Activated CD4-positive, alpha-beta T cell treated with anti-CD3 and anti-CD28 coated beads for 48 hours (primary cell): ENCODE data around the gene KRTAP20-4.

Experiments
- DNase-seq: peaks from one replicate; pipeline ENCODE4 v3.0.0-alpha.2; 2020

The KRTAP20-4 gene

DNA sequence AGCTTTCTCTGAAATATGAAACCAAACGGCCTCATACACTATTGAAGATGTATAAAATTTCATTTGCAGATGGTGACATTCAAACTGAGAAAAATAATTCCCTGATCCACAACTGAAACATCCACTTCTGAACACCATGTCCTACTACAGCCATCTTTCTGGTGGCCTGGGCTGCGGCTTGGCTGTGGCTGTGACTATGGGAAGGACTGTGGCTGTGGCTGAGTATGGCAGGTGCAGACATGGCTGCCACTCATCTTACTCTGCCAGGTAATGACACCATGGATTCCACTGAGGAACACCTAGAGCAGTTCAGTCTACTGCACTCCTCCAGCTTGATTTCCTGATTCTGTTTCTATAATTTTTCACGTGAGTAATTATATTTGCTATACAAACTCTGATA, at the start of gene KRTAP20-4:
Gene KRTAP20-4 (plus strand): TSS at position 106 of the 400 bp plus-strand sequence.
- DNase-seq, result no peak

- DNase-seq, result no peak
Observed at GRCh38 chr21:30577766-30578165, 42.7 kb upstream of the KRTAP20-4 start.

- no peak for DNase-seq
Observed at GRCh38 chr21:30579346-30579745, 41.1 kb upstream of the KRTAP20-4 start.

GRCh38 chr21:30580132-30580531, 40.3 kb upstream of the KRTAP20-4 start:
- DNase-seq, result no peak

- DNase-seq, result no peak
Observed at GRCh38 chr21:30582870-30583269, 37.6 kb upstream of the KRTAP20-4 start.

- no peak for DNase-seq
Observed at GRCh38 chr21:30590297-30590696, 30.1 kb upstream of the KRTAP20-4 start, which contains the start of gene KRTAP22-2. Gene KRTAP22-2 (minus strand): TSS chr21:30590397.

DNA sequence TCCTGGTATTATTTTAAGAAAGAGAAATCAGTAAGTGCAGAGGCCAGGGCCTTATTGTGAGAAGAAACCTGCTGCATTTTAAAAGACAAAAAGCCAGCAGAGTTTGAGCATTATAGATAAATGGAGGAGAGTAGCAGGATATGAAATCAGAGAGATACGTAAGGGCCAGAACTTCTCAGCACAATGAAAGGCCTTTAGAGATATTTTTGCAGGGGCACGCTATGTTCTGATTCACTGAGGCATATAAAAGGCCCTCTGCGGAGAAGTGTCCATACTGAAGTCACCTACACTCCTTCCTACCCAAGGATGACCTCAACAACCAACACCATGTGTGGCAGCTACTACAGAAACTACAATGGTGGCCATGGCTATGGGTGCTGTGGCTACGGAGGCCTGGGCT, 28.3 kb upstream of the KRTAP20-4 start, which contains the start of gene KRTAP6-3:
Gene KRTAP6-3 (plus strand): TSS at position 301 of the 400 bp plus-strand sequence. CDS start 6 bp downstream, at position 307.
- no peak for DNase-seq

DNA sequence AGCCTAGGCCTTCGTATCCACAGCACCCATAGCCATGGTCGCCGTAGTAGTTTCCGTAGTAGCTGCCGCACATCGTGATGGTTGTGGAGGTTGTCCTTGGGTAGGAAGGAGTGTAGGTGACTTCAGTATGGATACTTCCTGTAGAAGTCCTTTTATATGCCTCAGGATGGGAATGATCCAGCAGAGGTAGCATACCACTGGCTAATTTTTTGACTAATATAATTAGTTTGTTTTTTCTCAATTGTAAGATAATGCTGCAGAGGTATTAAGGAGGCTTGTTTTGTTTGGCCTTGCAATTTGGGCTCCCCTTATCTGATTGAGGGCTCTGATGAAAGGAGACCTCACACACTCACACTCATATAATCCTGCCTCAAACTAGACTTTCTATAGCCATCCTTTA, 21.6 kb upstream of the KRTAP20-4 start, which contains the start of gene KRTAP6-2:
Gene KRTAP6-2 (minus strand): TSS at position 101 of the 400 bp plus-strand sequence. CDS start 28 bp downstream, at position 73.
- DNase-seq, result no peak

DNA sequence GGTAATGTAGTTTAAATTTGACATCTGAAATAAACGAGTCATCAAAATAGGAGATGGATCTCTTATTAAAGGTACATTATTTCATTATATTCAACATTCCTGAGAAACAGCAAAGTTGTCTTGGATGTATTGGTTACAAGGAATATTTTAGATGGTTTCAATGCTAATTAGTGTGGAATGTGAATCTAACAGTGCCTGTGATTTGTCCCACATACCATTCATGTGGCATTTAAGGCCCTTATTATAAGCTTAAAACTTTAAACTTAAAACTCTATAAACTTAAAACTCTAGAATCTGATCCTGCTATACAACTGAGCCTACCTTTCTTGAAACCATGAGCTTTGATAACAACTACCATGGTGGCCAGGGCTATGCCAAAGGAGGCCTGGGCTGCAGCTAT, 19.6 kb upstream of the KRTAP20-4 start, which contains the start of gene KRTAP22-1:
Gene KRTAP22-1 (plus strand): TSS at position 301 of the 400 bp plus-strand sequence.
- DNase-seq, result no peak

DNA sequence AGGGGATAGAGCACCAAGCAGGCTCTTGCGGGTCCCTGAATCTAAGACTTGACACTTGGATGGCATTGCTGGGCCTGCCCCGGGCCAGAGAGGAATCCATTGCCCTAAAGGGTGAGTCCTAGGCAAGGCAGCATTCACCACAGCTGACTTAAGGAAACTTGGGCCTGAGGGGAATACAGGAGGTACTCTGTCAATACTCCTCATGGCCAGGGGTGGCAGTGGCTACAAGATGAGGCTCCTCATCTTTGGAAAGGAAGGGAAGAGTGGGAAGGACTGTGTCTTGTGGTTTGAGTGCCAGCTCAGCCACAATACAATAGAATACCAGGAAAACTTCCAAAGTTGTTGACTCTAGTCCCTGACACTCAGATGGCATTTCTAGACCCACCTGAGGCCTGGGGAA, 14.5 kb upstream of the KRTAP20-4 start:
- no peak for DNase-seq

GRCh38 chr21:30612132-30612531, 8.3 kb upstream of the KRTAP20-4 start:
- no peak for DNase-seq

DNA sequence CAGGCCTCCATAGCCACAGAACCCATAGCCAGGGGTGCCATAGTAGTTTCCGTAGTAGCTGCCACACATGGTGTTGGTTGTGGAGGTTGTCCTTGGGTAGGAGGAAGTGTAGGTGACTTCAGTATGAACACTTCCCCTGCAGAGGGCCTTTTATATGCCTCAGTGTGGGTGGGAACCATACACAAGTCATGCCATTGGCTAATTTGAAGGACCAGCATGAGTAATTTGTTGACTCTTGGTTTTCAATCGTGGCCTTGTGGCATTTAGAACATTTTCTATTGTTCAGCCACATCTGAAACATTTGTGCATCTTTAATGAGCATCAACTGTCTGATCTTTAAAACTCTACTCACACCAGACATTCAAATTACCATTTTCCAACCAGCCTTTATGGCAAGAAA, 6.6 kb upstream of the KRTAP20-4 start, which contains the start of gene KRTAP6-1:
Gene KRTAP6-1 (minus strand): TSS at position 95 of the 400 bp plus-strand sequence. CDS start 26 bp downstream, at position 69.
- DNase-seq, result no peak

GRCh38 chr21:30615199-30615598, 5.2 kb upstream of the KRTAP20-4 start:
- DNase-seq, result no peak

- no peak for DNase-seq
Observed at GRCh38 chr21:30616125-30616524, 4.3 kb upstream of the KRTAP20-4 start, which contains the start of gene KRTAP20-1. Gene KRTAP20-1 (plus strand): TSS chr21:30616425. CDS start chr21:30616455, 30 bp downstream.

DNA sequence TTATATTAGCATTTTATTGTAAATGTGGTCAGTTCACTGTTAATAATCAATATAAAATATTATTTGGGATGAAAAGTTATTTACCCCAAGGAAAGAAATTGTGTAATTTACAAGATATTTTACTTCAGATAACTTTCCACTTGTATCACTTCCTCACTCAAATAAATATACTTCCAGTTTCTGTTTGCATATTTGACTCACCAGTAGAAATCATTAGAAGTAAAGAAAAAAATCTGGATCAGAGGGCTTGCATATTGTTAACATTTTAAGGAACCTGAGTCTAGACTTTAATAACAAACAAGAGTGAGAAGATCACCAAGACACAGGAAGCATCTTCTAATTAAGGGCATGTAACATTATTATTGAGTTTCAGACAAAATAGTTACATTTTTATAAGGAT, 347 bp upstream of the KRTAP20-4 start:
- DNase-seq, result no peak

DNA sequence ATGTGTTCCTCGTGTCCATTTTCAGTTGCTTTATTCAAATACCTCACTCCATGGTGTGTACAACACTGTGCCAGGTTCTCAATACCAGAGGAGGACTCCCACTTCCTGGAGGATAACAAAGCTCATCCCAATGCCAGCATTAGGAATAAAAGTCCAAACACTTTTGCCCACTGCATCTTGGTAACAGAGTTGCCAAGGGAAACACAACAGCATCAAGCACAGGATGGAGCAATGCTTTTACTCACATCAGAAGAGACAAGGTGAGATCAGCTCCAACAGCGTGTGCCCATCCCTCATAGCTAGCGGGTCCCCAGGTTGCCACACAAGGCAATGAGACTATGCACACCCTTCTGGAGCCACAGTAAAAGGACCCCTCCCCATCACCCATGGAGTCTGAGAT, 2.9 kb downstream of the KRTAP20-4 start:
- no peak for DNase-seq

DNA sequence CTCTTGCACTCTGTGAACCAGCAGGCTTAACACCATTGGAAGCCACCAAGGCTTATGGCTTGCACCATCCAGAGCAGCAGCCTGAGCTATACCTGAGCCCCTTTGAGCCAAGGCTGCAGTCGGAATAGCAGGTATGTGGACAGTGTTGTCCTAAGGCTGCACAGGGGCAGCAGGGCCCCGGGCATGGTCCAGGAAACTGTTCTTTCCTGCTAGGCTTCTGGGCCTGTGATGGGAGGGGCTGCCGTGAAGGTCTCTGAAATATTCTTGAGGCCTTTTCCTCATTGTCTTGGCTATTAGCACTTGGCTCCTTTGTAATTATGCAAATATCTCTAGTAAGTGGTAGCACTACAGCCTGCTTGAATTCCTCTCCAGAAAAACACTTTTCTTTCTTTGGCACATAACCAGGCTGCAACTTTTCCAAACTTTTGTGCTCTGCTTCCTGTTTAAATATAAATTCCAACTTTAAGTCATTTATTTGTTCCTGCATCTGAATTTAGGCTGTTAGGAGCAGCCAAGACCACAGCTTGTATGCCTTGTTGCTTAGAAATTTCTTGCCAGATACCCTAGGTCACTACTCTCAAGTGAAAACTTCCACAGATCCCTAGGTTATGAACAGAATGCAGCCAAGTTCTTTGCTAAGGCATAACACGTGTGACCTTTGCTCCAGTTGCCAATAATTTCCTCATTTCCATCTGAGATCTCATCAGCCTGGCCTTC, 5.2 kb downstream of the KRTAP20-4 start:
- DNase-seq, result no peak

DNA sequence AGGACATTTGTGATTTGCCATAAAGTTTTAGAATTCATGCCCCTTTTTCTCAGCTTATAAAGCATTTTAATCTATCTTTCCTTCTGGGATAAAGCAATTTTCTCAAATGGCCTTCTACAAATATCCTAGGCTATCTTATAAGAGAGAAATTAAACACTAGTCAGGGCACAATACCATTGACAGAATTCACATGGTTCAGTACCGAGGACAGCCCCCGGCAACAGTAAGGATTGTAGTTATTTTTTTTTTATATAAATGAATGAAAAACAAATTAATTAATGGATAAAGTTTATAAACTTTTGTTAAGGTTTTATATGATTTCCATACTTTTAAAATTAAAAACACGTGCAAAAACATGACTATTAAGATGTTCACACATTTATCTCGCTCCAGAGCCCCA, 7.7 kb downstream of the KRTAP20-4 start:
- no peak for DNase-seq

- no peak for DNase-seq
Observed at GRCh38 chr21:30629200-30629599, 8.8 kb downstream of the KRTAP20-4 start.

- DNase-seq, result no peak
Observed at GRCh38 chr21:30634906-30635305, 14.5 kb downstream of the KRTAP20-4 start, which contains the start of gene KRTAP20-2. Gene KRTAP20-2 (plus strand): TSS chr21:30635206. CDS start chr21:30635264, 58 bp downstream.

- no peak for DNase-seq
Observed at GRCh38 chr21:30638686-30639085, 18.3 kb downstream of the KRTAP20-4 start.

- DNase-seq, result no peak
Observed at GRCh38 chr21:30642564-30642963, 22.1 kb downstream of the KRTAP20-4 start, which contains the start of gene KRTAP20-3. Gene KRTAP20-3 (plus strand): TSS chr21:30642864.

DNA sequence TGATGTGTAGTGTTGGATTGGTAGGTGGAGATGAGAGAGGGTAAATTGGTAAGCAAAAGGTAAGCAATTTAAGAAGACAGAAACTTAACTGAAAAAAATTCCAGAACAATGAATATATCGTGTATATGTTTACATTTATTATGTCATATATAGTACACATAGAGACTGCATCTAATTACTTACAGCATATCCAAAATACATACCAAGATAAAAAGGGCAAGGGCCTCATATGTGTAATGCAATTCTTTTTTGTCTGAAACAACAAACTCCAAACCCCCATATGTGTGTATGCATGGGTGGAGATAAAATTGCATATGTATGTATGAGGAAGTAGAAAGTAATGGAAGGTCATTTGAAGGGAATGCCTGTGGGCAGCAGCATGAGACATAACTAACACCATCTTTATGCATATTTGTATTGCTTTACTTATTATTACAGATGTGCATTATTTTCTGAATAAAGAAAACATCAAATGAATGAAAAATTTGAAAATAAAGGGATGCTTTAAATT, 26.5 kb downstream of the KRTAP20-4 start:
- no peak for DNase-seq

GRCh38 chr21:30652891-30653290, 32.5 kb downstream of the KRTAP20-4 start:
- DNase-seq, result no peak
